Neural cell (in vitro differentiated cells): Measurements from ENCODE around the gene SYT15. TPM values are rescaled to one million over a fixed set of nuclear protein-coding genes. Genes with fewer than 3 reads are reported as not detected.

Experiments used
- H2AFZ ChIP-seq: fragments of 200-600, 300-800 bp; sonication (generic), shearing (Covaris generic); 2 replicates; pipeline ENCODE4 v1.6.0; 2014; ENCODE audit warnings: low read depth, mild to moderate bottlenecking, antibody characterized with exemption, low read length, moderate library complexity
- H3F3A ChIP-seq: fragments of 200-600 bp; shearing (Covaris generic); 2 replicates; pipeline ENCODE4 v1.6.1; 2016; ENCODE audit warnings: mild to moderate bottlenecking, moderate library complexity, mixed read lengths, antibody characterized with exemption, low read length; ENCODE audit not compliant: insufficient read depth, poor library complexity, severe bottlenecking
- H3K27ac ChIP-seq: fragments of 200-600, 300-800 bp; sonication (generic), shearing (Covaris generic); 2 replicates; pipeline ENCODE4 v1.5.1; 2014; ENCODE audit warnings: mild to moderate bottlenecking, low read length, moderate library complexity
- H3K27me3 ChIP-seq: fragments of 300-800, 200-600 bp; sonication (generic), shearing (Covaris generic); 2 replicates; pipeline ENCODE4 v1.6.0; 2014; ENCODE audit warnings: mild to moderate bottlenecking, low read depth, low read length, moderate library complexity; ENCODE audit not compliant: insufficient read depth
- H3K36me3 ChIP-seq: fragments of 300-800, 200-600 bp; sonication (generic), shearing (Covaris generic); 2 replicates; pipeline ENCODE4 v1.5.1; 2014; ENCODE audit warnings: mild to moderate bottlenecking, antibody characterized with exemption, low read length, moderate library complexity; ENCODE audit not compliant: insufficient read depth
- H3K4me2 ChIP-seq: fragments of 300-800, 200-600 bp; sonication (generic), shearing (Covaris generic); 2 replicates; pipeline ENCODE4 v1.6.0; 2014; ENCODE audit warnings: mild to moderate bottlenecking, low read length
- H3K4me3 ChIP-seq: fragments of 300-800, 200-600 bp; sonication (generic), shearing (Covaris generic); 2 replicates; pipeline ENCODE4 v1.5.1; 2014; ENCODE audit warnings: mild to moderate bottlenecking, low read length, moderate library complexity
- H3K79me2 ChIP-seq: fragments of 200-600 bp; shearing (Covaris generic); replicated peaks from 2 replicates; pipeline ENCODE4 v1.6.0; 2014; ENCODE audit warnings: mild to moderate bottlenecking, low read length, moderate library complexity; ENCODE audit not compliant: insufficient read depth
- H3K9ac ChIP-seq: fragments of 300-800, 200-600 bp; sonication (generic), shearing (Covaris generic); 2 replicates; pipeline ENCODE4 v1.6.1; 2016; ENCODE audit warnings: mild to moderate bottlenecking, low read length, mixed read lengths
- H3K9me2 ChIP-seq: fragments of 200-600 bp; shearing (Covaris generic); 2 replicates; pipeline ENCODE4 v1.6.1; 2016; ENCODE audit warnings: mild to moderate bottlenecking, low read length, mixed read lengths; ENCODE audit not compliant: insufficient read depth
- H3K9me3 ChIP-seq: fragments of 200-600, 300-800 bp; sonication (generic), shearing (Covaris generic); 2 replicates; pipeline ENCODE4 v1.6.1; 2016; ENCODE audit warnings: mild to moderate bottlenecking, mixed run types, low read length, moderate library complexity, mixed read lengths
- H4K20me1 ChIP-seq: fragments of 200-600 bp; shearing (Covaris generic); 2 replicates; pipeline ENCODE4 v1.6.1; 2016; ENCODE audit warnings: mild to moderate bottlenecking, mixed run types; ENCODE audit not compliant: insufficient read depth
- CTCF ChIP-seq: fragments of 450-650 bp; IDR thresholded peaks from 2 replicates; pipeline ENCODE4 v1.5.1; 2014; ENCODE audit warnings: antibody characterized with exemption, mild to moderate bottlenecking, moderate library complexity; ENCODE audit not compliant: poor library complexity, severe bottlenecking
- MXI1 ChIP-seq: fragments of 450-650 bp; conservative IDR thresholded peaks from 2 replicates; pipeline ENCODE4 v1.6.1; 2014; ENCODE audit warnings: antibody characterized with exemption, mild to moderate bottlenecking; ENCODE audit not compliant: poor library complexity, severe bottlenecking
- POLR2AphosphoS5 ChIP-seq: IDR thresholded peaks from 2 replicates; pipeline ENCODE4 v1.6.1; 2012
- REST ChIP-seq: IDR thresholded peaks from 2 replicates; pipeline ENCODE4 v1.6.1; 2012; ENCODE audit warnings: borderline replicate concordance
- SMC3 ChIP-seq: fragments of 450-650 bp; conservative IDR thresholded peaks from 2 replicates; pipeline ENCODE4 v1.6.1; 2014; ENCODE audit warnings: antibody characterized with exemption, mild to moderate bottlenecking, moderate library complexity; ENCODE audit not compliant: poor library complexity
- TAF1 ChIP-seq: IDR thresholded peaks from 2 replicates; pipeline ENCODE4 v1.6.1; 2012; ENCODE audit warnings: low read depth
- polyA plus RNA-seq: library from polyadenylated mRNA; depleted of rRNA; stranded (reverse); fragments of >200 nt; gene quantifications from 2 replicates; pipeline ENCODE4 v1.2.3, GENCODE V29; 2014

Gene SYT15
- polyA plus RNA-seq, 1 donor from 2014 or later: not detected

DNA sequence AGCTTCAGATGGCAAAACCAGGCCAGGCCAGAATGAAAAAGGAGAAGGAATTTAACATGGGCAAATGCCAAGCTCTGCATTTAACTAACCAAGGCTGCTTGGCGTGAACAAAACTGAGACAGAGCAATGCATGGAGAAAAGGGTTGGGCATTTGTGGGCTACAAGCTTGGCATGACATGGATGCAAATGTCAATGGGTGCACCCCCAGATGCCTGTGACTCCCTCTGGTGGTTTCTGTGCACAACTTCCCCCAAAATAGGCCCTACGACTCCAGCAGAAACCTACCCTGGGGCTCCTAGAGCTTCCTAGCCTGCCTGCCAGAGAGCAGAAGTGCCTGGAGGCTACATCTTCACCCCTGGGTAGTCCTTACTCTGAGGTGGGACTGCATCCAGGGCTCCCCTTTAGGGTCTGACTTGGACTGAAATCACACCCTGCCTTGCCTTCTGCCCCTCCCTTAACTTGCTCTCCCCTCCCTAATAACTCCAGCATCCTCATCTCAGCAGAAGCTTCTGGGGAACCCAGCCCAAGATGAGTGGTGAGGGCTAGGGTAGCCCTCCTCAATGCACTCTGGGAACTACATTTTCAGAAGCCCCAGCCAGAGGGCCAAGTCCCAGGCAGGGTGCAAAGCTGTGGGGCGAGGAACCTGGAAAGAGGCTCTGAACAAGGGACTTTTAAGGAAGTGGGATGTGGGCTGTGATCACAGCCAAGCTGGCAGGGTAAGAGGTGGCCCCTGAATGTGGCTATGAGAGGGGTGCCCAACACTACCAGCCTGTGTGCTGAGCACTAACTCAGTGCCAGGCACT is 33.7 kb upstream of the SYT15 start:
- TF ChIP-seq SMC3 (no peak), CTCF (no peak), MXI1 (no peak)
- Histone ChIP-seq H3K4me2 (no peak overlapping the region), H4K20me1 (no peaks in the 10 kb centered on the region), H3K36me3 (no peaks in the 10 kb centered on the region), H3K79me2 (no peaks in the 10 kb centered on the region), H3K9ac (no peak overlapping the region), H3K27me3 (no peaks in the 10 kb centered on the region), H3K9me3 (no peaks in the 10 kb centered on the region), H2AFZ (no peak overlapping the region), H3F3A (no peaks in the 10 kb centered on the region), H3K4me3 (no peak overlapping the region), H3K27ac (no peak overlapping the region), H3K9me2 (no peaks in the 10 kb centered on the region)

DNA sequence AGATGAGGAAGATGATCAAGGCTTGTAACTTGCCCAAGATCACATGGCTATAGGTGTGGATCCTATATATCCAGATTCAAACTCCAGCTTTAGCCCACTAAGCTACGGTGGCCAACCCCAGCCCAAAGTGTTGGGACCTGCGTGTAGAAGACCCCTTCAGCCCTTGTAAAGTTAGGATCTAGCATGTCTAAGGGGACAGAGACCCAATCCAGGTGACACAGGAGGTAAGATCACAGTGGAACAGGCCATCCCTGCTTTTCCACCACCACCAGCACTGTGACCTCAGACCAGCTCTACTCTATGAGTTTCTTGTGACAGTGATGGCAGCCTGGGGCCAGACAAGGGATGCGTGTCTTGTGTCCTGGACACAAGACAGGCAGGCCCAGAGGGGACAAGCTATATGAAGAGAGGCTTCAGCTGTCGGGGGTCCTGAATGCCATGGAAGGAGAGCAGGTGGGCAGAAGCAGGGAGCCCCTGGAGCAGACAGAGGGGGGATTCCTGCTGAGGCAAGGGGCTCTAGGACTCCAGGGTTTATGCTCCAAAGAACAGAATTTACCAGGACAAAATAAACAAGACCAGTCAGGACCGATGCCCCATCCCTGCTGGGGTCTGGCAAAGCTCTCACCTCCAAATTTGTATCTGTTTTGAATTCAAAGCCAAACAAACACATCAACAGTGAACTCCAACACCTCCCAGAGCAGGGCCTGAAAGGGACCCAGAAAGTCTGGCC is 32.9 kb upstream of the SYT15 start:
- no peaks in the 10 kb centered on the region for H3K9me2 ChIP-seq
- TF ChIP-seq MXI1: no peak
- no peak for TF ChIP-seq TAF1
- TF ChIP-seq POLR2AphosphoS5: no peak
- TF ChIP-seq REST: no peak
- H3K9ac ChIP-seq: no peak overlapping the region

More for the DNA sequence above, 32.9 kb upstream of the SYT15 start:
- Histone ChIP-seq H3K27me3 (no peaks in the 10 kb centered on the region), H3K4me2 (no peak overlapping the region), H3K36me3 (no peaks in the 10 kb centered on the region), H3K79me2 (no peaks in the 10 kb centered on the region), H3K9me3 (no peaks in the 10 kb centered on the region), H3F3A (no peaks in the 10 kb centered on the region), H3K27ac (no peak overlapping the region), H2AFZ (no peak overlapping the region), H3K4me3 (no peak overlapping the region), H4K20me1 (no peaks in the 10 kb centered on the region)
